HG02571 (cell line): Measurements from ENCODE around the gene PDCD1.
"Not testable (repeated sequence)": the region's sequence is repeated elsewhere in the genome, so short reads cannot be mapped to it uniquely, and the experiment has no call there.

ENCODE experiments used
- ATAC-seq: cut with Tn5 transposase; IDR thresholded peaks from one replicate; pipeline ENCODE4 v1.9.1; 2021; ENCODE audit warnings: mild to moderate bottlenecking, moderate library complexity; ENCODE audit not compliant: unreplicated experiment

The PDCD1 gene

DNA sequence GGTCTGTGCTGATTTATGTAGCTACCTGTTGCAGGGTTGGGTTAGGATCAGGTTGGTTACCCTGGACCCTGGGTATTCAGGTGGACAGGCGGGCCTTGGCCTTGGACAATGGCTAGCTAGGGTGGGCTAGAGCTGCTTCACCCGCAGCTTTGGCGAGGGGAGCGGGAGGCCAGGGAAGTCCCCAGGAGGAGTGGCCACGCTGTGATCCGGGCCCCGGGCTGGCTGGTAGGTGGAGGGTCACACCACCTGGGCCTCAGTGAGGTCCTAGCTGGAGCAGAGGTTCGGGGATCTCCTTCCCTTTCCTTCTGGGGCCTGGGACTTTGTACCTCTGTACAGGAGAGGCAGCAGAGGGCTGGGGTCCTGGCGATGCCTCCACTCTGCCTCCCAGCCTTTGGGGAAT lies 20.6 kb upstream of the PDCD1 start:
- no peak for ATAC-seq

DNA sequence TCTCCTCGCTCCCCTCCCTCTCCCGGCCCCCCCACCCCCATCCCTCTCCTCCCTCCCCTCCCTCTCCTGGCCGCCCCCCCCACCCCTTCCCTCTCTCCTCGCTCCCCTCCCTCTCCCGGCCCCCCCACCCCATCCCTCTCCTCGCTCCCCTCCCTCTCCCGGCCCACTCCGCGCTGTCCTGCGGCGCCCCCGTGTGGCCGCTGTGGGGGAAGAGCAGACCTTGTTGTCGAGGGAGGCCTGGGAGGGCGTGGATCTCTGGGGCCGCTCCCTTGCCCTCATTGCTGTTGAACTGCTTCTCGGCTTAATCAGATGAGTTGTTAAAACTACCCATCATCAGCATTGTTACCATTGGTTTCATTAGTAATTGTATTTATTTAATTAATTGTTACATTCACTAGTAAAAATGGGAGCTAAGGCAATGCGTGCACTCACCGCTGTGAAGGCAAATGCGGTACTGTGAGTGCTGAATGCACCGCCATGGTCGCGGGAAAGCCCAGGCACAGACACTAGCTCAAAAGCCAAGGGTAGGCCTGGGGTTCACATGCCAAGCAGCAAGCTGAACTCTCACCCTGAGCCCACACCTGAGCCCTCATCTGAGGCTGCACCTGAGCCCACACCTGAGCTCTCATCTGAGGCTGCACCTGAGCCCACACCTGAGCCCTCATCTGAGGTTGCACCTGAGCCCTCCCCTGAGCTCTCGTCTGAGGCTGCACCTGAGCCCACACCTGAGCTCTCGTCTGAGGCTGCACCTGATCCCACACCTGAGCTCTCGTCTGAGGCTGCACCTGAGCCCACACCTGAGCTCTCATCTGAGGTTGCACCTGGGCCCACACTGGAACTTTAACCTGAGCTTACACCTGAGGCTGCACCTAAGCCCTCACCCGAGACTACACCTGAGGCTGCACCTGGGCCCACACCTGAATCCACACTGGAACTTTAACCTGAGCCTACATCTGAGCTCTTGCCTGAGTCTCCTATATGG lies 19.6 kb upstream of the PDCD1 start:
- ATAC-seq = no peak

DNA sequence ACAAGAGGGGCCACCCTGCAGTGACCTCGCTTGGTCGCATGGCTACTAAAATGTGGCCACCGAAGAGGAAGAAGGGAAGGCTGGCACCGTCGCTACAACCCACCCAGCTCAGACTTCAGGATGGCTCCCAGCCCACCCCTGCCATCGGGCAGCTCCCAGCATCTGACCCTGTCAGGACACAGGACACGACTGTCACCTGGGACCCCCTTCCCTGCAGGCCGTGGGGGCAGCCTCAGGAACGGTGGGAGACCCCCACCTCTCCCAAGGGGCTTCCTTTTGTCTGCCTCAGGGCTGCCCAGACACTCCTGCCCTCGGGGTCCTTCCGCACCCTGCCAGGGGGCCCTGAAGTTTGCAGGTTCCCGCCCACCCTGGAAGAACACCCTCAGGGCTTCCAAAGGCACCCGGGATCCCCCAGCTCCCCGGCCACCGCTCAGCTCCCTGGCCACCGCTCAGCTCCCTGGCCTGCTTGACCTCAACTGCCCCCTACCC lies 18.5 kb upstream of the PDCD1 start:
- ATAC-seq = no peak

DNA sequence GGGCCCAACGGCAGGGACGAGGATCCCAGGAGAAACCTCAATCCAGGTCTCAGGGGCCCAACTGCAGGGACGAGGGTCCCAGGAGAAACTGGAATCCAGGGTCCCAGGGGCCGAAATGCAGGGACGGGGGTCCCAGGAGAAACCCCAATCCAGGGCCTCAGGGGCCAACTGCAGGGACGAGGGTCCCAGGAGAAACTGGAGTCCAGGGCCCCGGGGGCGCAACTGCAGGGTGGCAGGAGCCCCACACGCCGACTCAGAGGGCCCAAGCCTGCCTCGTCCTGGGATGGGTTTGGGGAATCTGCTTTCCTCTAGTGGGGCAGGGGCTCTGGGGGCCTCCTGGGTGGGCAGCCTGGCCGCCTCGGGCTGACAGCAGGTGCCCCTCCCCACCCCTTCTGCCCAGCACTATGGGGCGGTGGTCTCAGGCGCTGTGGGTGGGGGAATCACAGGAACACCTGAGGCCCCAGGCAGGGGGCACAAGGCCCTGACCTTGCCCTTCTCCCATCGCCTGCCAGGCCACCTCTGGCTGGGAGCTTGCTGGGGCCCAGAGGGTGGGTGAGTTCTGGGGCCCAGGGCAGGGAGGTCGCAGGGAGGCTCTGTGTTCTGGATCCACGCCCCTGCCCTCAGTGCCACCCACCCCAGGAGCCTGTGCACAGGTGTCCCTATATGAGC lies 18.0 kb upstream of the PDCD1 start:
- no peak for ATAC-seq

DNA sequence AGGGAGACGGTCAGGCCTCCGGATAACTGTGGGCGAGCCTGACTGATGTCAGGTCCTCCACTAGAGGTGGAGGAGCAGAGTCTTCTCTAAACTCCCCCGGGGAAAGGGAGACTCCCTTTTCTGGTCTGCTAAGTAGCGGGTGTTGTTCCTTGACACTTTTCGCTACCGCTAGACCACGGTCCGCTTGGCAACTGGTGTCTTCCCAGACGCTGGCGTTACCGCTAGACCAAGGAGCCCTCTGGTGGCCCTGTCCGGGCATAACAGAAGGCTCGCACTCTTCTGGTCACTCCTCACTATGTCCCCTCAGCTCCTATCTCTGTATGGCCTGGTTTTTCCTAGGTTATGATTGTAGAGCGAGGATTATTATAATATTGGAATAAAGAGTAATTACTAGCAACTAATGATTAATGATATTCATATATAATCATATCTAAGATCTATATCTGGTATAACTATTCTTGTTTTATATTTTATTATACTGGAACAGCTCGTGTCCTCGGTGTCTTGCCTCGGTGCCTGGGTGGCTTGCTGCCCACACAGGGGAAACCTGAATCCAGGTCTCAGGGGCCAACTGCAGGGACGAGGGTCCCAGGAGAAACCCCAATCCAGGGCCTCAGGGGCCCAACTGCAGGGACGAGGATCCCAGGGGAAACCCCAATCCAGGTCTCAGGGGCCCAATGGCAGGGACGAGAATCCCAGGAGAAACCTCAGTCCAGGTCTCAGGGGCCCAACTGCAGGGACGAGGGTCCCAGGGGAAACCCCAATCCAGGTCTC lies 17.2 kb upstream of the PDCD1 start:
- not testable (repeated sequence) for ATAC-seq

DNA sequence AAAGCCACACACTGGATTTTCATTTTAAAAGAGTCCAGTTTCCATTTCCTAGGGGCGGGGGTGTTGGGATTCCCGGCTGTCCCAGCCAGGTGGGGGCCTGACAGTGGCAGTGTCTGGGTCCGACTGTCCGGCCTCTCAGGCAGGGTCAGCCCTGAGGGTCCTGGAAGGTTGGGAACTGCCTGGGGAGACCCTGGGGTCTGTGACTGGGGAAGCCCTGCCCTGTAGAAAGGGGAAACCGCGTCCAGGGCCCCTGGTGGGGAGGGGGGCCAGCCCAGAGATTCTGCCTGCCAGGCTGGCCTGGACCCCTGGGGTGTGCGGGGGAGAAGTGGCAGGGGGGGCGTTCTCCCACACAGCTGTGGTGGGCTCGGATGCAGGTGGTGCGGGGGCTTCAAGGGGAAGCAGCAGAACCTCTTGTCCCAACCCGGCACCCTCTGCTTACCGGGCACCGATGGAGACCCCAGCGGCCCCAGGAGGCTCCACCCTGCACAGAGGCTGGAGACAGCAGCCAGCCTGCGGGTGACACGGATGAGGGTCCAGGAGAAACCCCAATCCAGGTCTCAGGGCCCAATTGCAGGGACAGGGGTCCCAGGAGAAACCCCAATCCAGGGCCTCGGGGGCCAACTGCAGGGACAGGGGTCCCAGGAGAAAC lies 15.7 kb upstream of the PDCD1 start:
- ATAC-seq = no peak

DNA sequence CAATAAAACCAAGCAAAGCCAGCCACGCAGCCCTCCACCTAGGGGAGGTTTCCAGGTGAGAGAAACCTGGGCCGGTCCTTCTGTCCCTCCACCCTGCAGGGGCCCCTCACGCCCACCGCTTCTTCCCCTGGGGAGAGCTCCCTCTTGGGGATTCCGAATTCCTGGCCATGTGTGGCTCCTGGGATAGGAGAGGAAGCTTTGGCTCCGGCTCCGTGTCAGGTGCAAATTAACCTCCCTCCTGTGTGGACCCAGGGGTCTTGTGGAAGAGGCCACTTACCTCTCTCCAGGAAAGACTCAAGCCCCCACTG lies 15.1 kb upstream of the PDCD1 start:
- ATAC-seq = no peak

DNA sequence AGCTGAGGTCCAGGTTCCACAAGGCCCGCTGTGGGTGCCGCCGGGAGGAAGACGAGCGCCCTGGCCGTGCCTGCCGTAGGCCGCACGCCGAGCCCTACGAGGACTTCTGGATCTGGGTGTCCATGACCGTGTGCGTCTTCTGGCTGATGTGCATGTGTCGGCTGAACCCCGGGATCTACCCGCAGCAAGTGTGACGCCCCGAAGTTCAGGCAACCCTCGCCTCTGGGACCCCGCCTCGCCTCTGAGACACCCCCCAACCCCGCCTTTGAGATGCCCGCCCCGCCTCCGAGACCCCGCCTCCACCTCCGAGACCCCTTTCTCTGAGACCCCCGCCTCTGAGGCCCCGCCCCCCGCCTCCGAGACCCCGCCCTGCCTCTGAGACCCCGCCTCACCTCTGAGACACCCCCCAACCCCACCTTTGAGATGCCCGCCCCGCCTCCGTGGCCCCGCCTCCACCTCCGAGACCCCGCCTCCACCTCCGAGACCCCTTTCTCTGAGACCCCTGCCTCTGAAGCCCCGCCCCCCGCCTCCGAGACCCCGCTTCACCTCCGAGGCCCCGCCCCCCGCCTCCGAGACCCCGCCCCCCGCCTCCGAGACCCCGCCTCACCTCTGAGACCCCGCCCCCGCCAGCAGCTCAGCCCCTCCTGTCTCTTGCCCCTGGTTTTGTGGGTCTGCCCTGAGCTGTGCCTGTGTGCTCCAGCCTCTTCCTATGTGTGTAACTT lies 14.5 kb upstream of the PDCD1 start:
- no peak for ATAC-seq

DNA sequence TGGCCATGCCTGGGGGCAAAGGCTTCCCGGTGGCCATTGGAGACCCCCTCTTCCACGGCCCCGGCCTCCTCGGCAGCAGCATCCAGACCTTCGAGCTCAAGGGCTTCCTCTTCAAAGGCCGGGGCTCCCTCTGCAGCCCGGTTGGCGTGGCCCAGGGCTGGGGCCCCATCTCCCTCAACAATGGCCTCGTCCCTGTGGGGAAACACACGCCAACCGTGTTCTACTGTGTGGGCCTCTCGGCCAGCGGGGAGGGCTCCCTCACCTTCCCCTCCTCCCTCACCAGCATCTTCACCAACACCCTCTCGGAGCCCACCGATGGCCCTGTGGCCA lies 13.6 kb upstream of the PDCD1 start:
- ATAC-seq = no peak

DNA sequence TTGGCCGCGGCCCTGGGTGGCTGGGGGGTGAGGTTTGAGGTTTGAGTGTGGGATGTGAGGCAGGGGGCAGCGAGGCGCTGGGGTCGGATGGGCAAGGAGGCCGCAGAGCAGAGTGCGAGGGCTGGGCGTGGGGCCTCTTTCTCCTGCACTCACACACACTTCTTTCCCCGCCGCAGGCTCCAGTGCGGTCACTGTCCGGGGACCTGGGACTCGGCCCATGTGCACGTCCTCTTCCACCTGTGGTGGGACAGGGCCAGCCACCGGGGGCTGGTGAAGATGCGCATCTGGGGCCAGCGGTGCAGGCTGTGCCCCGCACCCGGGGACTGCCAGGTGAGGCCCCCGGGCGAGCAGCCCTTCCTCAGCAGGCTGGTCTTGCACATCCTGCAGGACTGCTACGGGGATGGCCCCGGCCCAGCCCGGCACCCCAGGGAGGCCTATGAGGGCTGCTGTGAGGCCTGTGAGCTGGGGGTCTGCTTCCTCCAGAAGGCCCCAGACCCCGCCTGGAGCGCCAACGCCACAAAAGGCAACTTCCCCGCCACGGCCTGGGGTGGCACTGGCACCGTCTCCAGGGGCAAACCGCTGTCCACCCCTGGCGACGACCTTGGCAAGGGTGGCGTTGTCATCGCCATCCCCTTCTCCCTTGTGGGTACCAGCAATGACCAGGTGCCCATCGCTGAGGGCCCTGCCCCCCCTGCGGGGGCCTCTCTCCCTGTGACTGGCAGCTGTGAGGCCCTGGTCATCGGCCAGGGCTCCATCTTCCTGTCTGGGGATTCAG lies 13.0 kb upstream of the PDCD1 start:
- ATAC-seq = no peak

DNA sequence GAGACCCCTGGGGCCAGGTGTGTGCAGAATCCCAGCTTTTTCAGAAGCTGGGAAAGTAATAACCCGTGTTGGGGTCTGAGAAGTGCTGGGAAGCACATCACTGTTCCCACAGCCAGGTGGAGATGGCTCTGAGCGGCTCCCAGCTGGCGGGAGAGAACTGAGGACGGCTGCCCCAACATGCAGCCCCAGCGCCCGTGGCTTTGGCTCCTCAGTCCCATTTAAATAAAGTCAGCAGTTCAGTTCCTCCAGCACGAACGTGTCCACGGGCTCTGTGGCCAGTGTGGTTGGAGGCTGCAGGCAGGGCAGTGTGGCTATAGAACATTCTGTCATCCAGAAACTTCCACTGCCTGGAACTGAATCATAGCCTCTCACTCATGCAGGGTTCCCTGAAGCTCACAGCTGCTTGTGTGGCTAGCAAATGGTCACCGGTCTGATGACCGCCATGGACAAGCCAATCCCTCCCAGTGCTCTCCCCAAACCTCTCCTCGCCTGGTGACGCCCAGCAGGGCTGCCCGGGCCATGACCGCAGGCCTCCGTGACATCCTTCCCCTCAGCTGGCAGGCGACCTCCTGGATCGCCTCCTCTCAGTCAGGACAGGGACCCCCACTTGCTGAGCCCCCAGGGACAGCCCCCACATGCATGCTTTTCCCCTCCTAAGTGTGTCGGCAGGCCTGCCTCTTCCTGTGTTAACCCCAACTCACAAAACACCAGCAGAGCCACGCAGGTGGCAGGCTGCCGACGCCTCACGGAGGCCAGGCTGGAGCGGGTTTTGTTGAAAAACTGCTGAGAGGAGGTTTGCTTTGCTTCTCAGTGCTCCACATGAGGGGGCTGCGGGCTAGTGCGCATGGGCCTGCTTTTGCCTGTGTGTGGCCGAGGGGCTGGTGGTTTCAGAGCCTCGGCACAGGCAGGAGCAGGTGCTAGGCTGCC lies 12.2 kb upstream of the PDCD1 start:
- no peak for ATAC-seq

DNA sequence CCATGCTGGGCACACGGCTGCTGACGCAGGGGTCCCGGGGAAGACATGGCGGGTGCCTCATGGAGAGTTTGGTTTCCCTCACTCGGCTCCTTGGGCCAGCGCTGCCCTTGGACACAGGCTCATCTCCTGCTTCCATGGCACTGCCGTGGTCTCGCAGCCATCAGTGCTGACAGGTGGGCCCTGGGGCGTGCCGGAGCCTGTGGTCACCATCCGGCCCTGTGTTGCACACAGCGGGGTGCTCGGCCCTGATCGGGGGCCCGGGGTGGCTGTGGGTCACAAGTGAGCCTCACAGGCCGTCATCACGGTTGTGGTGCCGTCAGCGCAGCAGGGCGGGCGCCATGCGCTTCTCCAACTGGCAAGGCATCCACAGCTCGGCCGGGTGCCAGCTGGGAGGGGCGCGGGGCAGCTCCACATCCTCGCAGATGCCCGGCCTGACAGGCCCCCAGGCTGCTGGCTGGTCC lies 11.4 kb upstream of the PDCD1 start:
- no peak for ATAC-seq

DNA sequence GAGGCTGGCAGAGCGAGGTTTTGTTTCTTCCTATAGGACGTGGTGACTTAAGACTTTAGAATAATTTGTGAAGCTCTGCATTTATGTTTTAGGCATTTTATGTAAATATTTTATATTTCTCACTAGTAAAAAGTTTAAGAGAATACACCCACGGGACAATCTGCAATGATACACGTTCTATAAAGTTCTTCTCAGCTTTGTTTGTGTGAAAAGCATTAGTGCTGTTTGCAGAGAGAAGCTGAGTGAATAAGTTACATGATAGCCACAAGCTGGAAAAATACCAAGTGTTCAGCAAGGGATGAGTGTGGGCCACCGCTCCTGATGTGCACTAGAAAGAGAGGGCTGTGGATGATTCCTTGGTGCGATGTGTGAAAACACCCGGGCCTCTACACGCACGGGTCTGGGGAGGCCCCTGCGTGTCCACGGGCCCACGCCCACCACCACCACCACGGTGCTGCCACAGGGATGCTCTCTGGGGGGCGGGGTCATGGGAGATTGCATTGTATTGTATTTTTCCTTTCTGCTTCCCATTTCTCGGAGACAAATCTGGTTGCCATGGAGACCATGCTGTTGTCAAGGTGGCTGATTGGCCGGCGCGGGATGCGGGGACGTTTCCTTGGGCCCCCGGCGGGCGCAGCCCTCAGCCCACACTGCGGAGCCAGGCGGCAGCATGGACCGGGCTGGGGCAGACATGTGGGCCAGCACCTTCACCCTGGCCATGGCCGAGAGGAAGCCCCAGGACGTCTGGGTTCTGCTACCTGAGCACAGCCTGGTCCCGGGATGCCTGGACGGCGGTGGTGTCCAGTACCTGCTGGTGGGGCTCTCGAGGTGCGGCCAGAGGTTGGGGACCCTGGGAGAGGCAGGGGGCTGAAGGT lies 10.6 kb upstream of the PDCD1 start, which contains the start of gene RTP5:
RTP5 (plus strand) TSS at position 643 of the 875 bp plus-strand sequence; CDS start at position 671, 28 bp downstream.
- ATAC-seq = no peak

DNA sequence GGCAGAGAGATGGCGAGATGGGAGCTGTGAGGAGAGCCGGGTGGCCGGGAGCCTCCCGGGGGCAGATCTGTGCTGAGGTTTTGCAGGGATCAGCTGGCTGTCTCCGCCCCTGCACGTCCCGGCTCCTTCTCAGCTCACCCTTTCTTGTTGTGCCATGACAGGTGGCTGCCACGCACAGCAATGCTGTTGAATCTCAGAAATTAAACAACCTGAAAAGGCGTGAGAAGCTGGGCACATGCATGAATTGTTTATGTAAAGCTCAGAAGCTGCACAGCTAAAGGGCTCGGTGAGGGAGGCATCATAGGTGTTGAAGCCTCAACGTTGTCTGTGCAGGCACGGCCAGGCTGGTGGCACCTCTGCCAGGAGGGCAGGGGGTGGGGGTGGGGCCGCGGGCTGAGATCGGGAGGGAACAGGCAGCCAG lies 10.0 kb upstream of the PDCD1 start:
- ATAC-seq = no peak

DNA sequence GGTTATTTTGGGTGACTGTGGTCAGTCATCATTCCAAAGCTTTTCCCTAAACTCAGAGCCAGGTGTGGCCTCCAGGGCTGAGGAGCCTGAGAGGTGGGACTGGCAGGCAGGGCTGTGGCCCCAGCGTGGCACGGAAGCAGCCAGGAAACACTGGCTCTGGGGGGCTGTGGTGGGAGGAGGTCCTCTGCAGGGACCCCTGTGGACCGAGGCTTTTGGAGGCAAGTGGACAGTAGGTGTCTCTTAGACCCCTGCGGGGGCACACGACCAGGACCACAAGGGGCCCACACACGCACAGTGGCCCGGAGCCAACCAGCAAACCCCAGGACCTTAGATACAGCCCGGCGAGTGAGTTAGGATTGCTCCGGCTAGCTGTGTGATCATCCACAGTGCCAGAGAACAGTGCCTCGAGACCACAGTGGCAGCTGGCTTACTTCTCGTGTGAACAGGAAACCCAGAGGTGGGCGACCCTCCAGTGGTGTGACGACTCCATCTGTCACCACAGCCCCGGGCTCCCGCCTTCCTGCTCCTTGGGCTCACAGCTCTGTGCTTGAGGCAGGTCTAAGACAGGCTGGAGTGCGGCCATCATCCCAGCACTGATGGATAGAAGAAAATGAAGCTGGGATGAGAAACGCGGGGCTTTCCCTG lies 9.2 kb upstream of the PDCD1 start:
- no peak for ATAC-seq

DNA sequence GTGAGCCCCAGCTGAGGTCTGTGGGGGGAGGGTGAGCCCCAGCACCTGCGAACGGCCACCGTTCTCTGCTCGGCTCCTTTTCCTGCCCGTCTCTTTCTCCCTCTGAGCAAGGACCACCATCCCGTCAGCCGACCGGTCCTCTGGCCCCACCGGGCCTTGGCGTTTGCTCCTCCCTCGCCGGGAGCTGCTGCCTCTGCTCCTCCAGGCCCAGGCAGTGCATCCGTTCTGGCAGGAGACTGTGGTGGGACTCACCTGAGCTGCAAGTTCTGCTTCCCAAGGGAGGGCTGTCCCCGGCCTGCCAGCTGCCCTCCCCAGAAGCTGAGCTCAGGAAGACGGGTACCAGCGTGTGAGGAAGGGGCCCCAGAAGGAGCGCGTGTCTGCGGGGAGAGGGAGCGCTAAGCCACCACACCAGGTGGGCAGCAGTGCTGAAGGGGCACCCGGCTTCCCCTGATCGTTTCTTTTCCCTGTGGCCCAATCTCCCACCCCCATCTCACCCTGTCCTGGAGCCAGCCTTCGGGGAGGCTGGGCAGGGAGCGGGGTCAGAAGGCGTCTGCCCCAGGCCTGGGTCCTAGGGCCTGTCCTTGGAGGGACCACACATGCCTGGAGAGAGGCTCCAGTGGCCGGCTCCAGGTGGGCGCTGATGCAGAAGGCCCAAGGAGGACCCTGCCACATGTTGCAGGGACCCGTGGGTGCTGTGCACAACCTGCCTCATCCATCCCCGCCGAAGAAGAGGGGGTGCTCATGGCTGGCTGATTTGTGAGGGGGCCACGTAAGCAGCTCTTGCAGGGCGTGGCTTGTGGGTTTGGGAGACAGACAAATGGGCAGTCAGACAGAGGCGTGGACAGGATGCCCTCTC lies 8.3 kb upstream of the PDCD1 start:
- no peak for ATAC-seq
